ENCODE data around the gene PSORS1C1.

Gene PSORS1C1

GRCh38 chr6:31128093-31128676 lies 13.6 kb downstream of the PSORS1C1 start:
- DNase-seq: no peak

GRCh38 chr6:31129130-31129529 lies 14.5 kb downstream of the PSORS1C1 start:
- no peak for DNase-seq

- DNase-seq: no peak
Measured at GRCh38 chr6:31130751-31131150, 16.2 kb downstream of the PSORS1C1 start.

- DNase-seq: no peak
Measured at GRCh38 chr6:31131595-31131994, 17.0 kb downstream of the PSORS1C1 start.

GRCh38 chr6:31132806-31133205 lies 18.2 kb downstream of the PSORS1C1 start:
- DNase-seq: no peak

GRCh38 chr6:31135710-31136109 lies 21.1 kb downstream of the PSORS1C1 start:
- no peak for DNase-seq

GRCh38 chr6:31138982-31139381 lies 24.4 kb downstream of the PSORS1C1 start, which contains the start of gene PSORS1C2:
PSORS1C2 (minus strand) TSS chr6:31139066; CDS start chr6:31139026, 40 bp downstream.
- no peak for DNase-seq

GRCh38 chr6:31139599-31139998 lies 25.0 kb downstream of the PSORS1C1 start:
- no peak for DNase-seq

- no peak for DNase-seq
Measured at GRCh38 chr6:31140643-31141042, 26.0 kb downstream of the PSORS1C1 start.

GRCh38 chr6:31142361-31142761 lies 27.8 kb downstream of the PSORS1C1 start:
- DNase-seq: no peak

GRCh38 chr6:31143148-31143547 lies 28.5 kb downstream of the PSORS1C1 start:
- DNase-seq: no peak

GRCh38 chr6:31144296-31144969 lies 29.8 kb downstream of the PSORS1C1 start:
- DNase-seq: no peak

- no peak for DNase-seq
Measured at GRCh38 chr6:31144970-31145340, 30.4 kb downstream of the PSORS1C1 start.

GRCh38 chr6:31145386-31145785 lies 30.8 kb downstream of the PSORS1C1 start:
- no peak for DNase-seq

GRCh38 chr6:31149827-31150447 lies 35.3 kb downstream of the PSORS1C1 start:
- DNase-seq: no peak

- no peak for DNase-seq
Measured at GRCh38 chr6:31152781-31153180, 38.2 kb downstream of the PSORS1C1 start.

- DNase-seq: no peak
Measured at GRCh38 chr6:31154436-31154835, 39.8 kb downstream of the PSORS1C1 start.

- DNase-seq: no peak
Measured at GRCh38 chr6:31156641-31157040, 42.0 kb downstream of the PSORS1C1 start.

GRCh38 chr6:31157513-31158139 lies 43.0 kb downstream of the PSORS1C1 start, which contains the start of gene CCHCR1:
CCHCR1 (minus strand) TSS chr6:31157802; CDS start chr6:31157600, 202 bp downstream.
- no peak for DNase-seq

- DNase-seq: peak; percentile 98
Measured at GRCh38 chr6:31158140-31158862, 43.7 kb downstream of the PSORS1C1 start, which contains the start of gene TCF19. TCF19 (plus strand) TSS chr6:31158589; CDS start chr6:31159470, 881 bp downstream.

- DNase-seq: no peak
Measured at GRCh38 chr6:31158863-31159855, 44.6 kb downstream of the PSORS1C1 start.

Data from NCI-H1048 (cell line).